ENCODE measurements around the gene MOB3A. TPM values are rescaled to one million over a fixed set of nuclear protein-coding genes. Genes with fewer than 3 reads are reported as not detected.
A peak's percentile ranks its signal among the peaks of the same experiment; 100 is the strongest.

Gene MOB3A
- total and polyA plus RNA-seq, 12 donors = 8.9 to 30.5 (median 15.7) TPM

DNA sequence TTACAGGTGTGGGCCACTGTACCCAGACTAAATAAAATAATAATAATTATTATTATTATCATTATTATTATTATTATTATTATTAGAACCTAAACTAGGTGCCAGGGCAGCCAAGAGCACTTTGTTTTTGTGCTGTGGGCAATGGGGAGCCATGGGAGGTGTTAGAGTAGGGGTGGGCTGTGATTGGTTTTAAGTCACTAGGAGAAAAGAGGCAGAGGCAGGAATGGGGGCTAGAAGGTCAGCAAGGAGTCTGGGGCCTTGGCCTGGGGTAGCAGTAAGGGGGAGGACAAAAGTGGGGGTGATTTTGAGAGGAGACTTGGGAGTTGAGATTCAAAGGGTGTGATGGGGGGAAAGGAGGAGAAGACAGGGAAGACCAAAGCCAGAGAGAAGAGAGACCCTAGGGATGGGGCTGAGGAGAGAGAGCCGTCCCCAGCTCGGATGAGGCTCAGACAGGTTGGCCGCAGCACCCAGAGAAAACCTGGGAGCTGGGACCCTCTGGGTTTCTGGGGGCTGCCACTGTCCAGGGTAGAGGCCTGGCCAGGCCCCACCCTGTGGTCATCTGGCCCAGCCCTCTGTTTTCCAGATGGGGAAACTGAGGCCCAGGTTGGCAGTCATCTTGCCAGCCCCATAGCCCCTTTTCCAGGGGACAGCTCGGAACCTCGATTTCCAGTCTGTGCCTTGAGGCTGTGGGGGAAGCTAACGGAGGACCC lies 62.9 kb downstream of the MOB3A start:
- H3K27me3 ChIP-seq = no peaks in the 10 kb centered on the region
- H3K4me1 ChIP-seq = peaks cover 12 to 46% (median 22%) of the 10 kb centered on the region in 9 donors
- intact Hi-C loops (cut with DNase I) = no loop called here
- no peak overlapping the region for H3K4me3 ChIP-seq
- 91 to 94% methylated on average over 6 of the region's 6 CpGs for WGBS, 2 donors
- TF ChIP-seq CTCF (IDR thresholded peaks at IDR 0.05) = no peak
- no peak for ATAC-seq
- H3K36me3 ChIP-seq = peaks cover 0 to 9% (median 2%) of the 10 kb centered on the region in 9 donors
- DNase-seq = no peak
- H3K27ac ChIP-seq = peak overlapping the region; percentile 59 to 97 (median 96)
- H3K9me3 ChIP-seq = peaks cover 0 to 17% (median 9%) of the 10 kb centered on the region in 11 donors

- peak; percentile 90 to 96 (median 94) for ATAC-seq
- intact Hi-C loops (cut with DNase I) = no loop called here
- 8 to 12% methylated on average over 19 of the region's 19 CpGs for WGBS, 2 donors
Observed at GRCh38 chr19:2032296-2032941, 63.7 kb downstream of the MOB3A start.

DNA sequence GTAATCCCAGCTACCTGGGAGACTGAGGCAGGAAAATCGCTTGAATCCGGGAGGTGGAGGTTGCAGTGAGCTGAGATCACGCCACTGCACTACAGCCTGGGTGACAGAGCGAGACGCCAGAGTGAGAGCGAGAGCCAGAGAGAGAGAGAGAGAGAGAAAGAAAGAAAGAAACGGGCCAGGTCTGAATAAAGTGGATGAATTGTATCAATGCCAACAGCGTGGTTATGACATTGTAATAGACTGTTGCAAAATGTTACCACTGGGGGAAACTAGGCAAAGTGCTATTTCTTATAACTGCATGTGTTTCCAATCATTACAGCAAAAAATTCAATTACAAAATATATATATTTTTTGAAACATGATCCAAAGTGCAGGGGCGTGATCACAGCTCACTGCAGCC lies 68.8 kb downstream of the MOB3A start:
- Histone ChIP-seq H3K4me1 (peaks cover 8 to 37% (median 16%) of the 10 kb centered on the region in 9 donors), H3K27ac (no peak overlapping the region), H3K36me3 (no peaks in the 10 kb centered on the region), H3K27me3 (no peaks in the 10 kb centered on the region), H3K4me3 (no peak overlapping the region), H3K9me3 (peaks cover 0 to 6% (median 0%) of the 10 kb centered on the region in 11 donors)
- ATAC-seq = no peak
- DNase-seq = no peak
- 77 to 81% methylated on average over 9 of the region's 9 CpGs for WGBS, 2 donors
- TF ChIP-seq CTCF (IDR thresholded peaks at IDR 0.05) = no peak
- intact Hi-C loops (cut with DNase I) = no loop called here

More at GRCh38 chr19:2032296-2032941, 63.7 kb downstream of the MOB3A start:
- Histone ChIP-seq H3K27me3 (no peaks in the 10 kb centered on the region), H3K36me3 (peaks cover 0 to under 1% (median 0%) of the 10 kb centered on the region in 9 donors), H3K4me1 (peaks cover 12 to 53% (median 23%) of the 10 kb centered on the region in 9 donors), H3K4me3 (peak overlapping the region in 5 of 10 donors; percentile 2 to 24 (median 15)), H3K9me3 (peaks cover 0 to 17% (median 9%) of the 10 kb centered on the region in 11 donors), H3K27ac (peak overlapping the region; percentile 87 to 97 (median 96))
- peak; percentile 92 to 94 for DNase-seq
- no peak for TF ChIP-seq CTCF (IDR thresholded peaks at IDR 0.05)

- no peak for TF ChIP-seq CTCF (IDR thresholded peaks at IDR 0.05)
- Histone ChIP-seq H3K9me3 (peaks cover 0 to 6% (median 0%) of the 10 kb centered on the region in 11 donors), H3K27me3 (no peaks in the 10 kb centered on the region), H3K4me3 (no peak overlapping the region), H3K27ac (no peak overlapping the region), H3K4me1 (peaks cover 2 to 31% (median 10%) of the 10 kb centered on the region in 9 donors), H3K36me3 (no peaks in the 10 kb centered on the region)
- no peak for ATAC-seq
- DNase-seq = no peak
- intact Hi-C loops (cut with DNase I) = no loop called here
- 93 to 97% methylated on average over 10 of the region's 10 CpGs for WGBS, 2 donors
Observed at GRCh38 chr19:2026770-2027169, 69.4 kb downstream of the MOB3A start.

All from heart right ventricle (tissue), 16 donors.